GM12878 (cell line): ENCODE measurements around the gene TMEM150C. TPM values are rescaled to one million over a fixed set of nuclear protein-coding genes. Genes with fewer than 3 reads are reported as not detected.

Experiments used
- ATAC-seq: fragments of 200-7000 bp; cut with Tn5 transposase; 3 replicates; pipeline ENCODE4 v1.9.1; 2020; ENCODE audit warnings: mild to moderate bottlenecking, moderate library complexity
- BruUV-seq: library from RNA; stranded (reverse); fragments of 400-500 nt; replicated peaks from 2 replicates; lab custom pipeline; 2021; lab: Mats Ljungman, UMichigan
- CTCF ChIA-PET: fragments of 300-600 bp; sonication (Branson Sonifier 250); formaldehyde crosslinking; extraction: SDS; loops from one replicate; lab custom pipeline; 2021; ENCODE audit warnings: inconsistent platforms; lab: Yijun Ruan, JAX
- POLR2A ChIA-PET: fragments of 350-600 bp; formaldehyde crosslinking; extraction: SDS; loops from one replicate; lab custom pipeline; 2021; ENCODE audit warnings: inconsistent platforms; lab: Charles Lee
- RAD21 ChIA-PET: fragments of 300-600 bp; sonication (Branson Sonifier 250); formaldehyde crosslinking; loops from one replicate; lab custom pipeline; 2023; ENCODE audit warnings: antibody characterized with exemption; ENCODE audit not compliant: unreplicated experiment; lab: Charles Lee
- SMC1A ChIA-PET: fragments of 300-600 bp; sonication (Branson Sonifier 250); formaldehyde crosslinking; loops from one replicate; lab custom pipeline; 2023; ENCODE audit not compliant: unreplicated experiment, uncharacterized antibody; lab: Charles Lee
- DNase-seq: peaks from one replicate; pipeline ENCODE4 v3.0.0-alpha.2; 2011; ENCODE audit warnings: low read depth, low spot score
- FAIRE-seq: peaks from 3 replicates; lab custom pipeline; 2011; peaks lifted over from hg19 to GRCh38; lab: Jason Lieb, UNC
- H2AFZ ChIP-seq: 2 replicates; pipeline ENCODE4 v1.6.0; 2011; ENCODE audit warnings: low read depth, low read length, control low read depth; ENCODE audit not compliant: control insufficient read depth
- H3K27ac ChIP-seq: 2 replicates; pipeline ENCODE4 v1.5.1; 2011; ENCODE audit warnings: control low read depth; ENCODE audit not compliant: control insufficient read depth, insufficient read depth
- H3K27me3 ChIP-seq, 2 experiments: replicated peaks in 1 of 2; 2 replicates each; pipeline versions ENCODE4 v1.6.0 to v1.6.1; 2011; ENCODE audit warnings: low read length in 1 of 2; ENCODE audit not compliant: control insufficient read depth in 2 of 2, insufficient read depth in 2 of 2
- H3K36me3 ChIP-seq, 2 experiments: 2 replicates each; pipeline ENCODE4 v1.5.1; 2011; ENCODE audit warnings: low read length in 1 of 2; ENCODE audit not compliant: control insufficient read depth in 2 of 2, insufficient read depth in 2 of 2
- H3K4me1 ChIP-seq: 2 replicates; pipeline ENCODE4 v1.6.1; 2011; ENCODE audit warnings: mild to moderate bottlenecking, low read length, moderate library complexity, mixed read lengths; ENCODE audit not compliant: control insufficient read depth, insufficient read depth
- H3K4me2 ChIP-seq: 2 replicates; pipeline ENCODE4 v1.6.0; 2011; ENCODE audit warnings: control low read depth; ENCODE audit not compliant: control insufficient read depth, insufficient read depth
- H3K4me3 ChIP-seq: fragments of 200-600 bp; sonication (generic); 2 replicates; pipeline ENCODE4 v1.5.1; 2016
- H3K79me2 ChIP-seq: 2 replicates; pipeline ENCODE4 v1.6.0; 2011; ENCODE audit warnings: low read length; ENCODE audit not compliant: control insufficient read depth, insufficient read depth
- H3K9ac ChIP-seq: 2 replicates; pipeline ENCODE4 v1.8.0; 2011; ENCODE audit warnings: low read length, control low read depth, mixed read lengths; ENCODE audit not compliant: control insufficient read depth, insufficient read depth
- H3K9me3 ChIP-seq: replicated peaks from 3 replicates; pipeline ENCODE4 v1.5.1; 2011; ENCODE audit warnings: mild to moderate bottlenecking, low read length; ENCODE audit not compliant: control insufficient read depth, insufficient read depth
- H4K20me1 ChIP-seq: 2 replicates; pipeline ENCODE4 v1.6.0; 2011; ENCODE audit not compliant: control insufficient read depth, insufficient read depth
- CREB1 ChIP-seq: IDR thresholded peaks from 2 replicates; pipeline ENCODE4 v1.6.1; 2012; ENCODE audit warnings: low read depth, mild to moderate bottlenecking, inconsistent platforms
- EP300 ChIP-seq, 2 experiments: fragments of 150-350 bp in 1 of 2; IDR thresholded peaks; 2 replicates each; pipeline ENCODE4 v1.6.1; 2011 to 2012; ENCODE audit warnings: low read depth in 2 of 2, low read length in 2 of 2, borderline replicate concordance in 1 of 2, improper control_type of control experiment in 1 of 2, inconsistent platforms in 1 of 2; ENCODE audit not compliant: control insufficient read depth in 1 of 2
- HCFC1 ChIP-seq: fragments of 150-350 bp; IDR thresholded peaks from 2 replicates; pipeline ENCODE4 v1.6.1; 2014; ENCODE audit warnings: low read length
- IRF4 ChIP-seq: IDR thresholded peaks from 2 replicates; pipeline ENCODE4 v1.6.1; 2011; ENCODE audit warnings: low read depth, low read length
- MAX ChIP-seq: IDR thresholded peaks from 2 replicates; pipeline ENCODE4 v1.6.1; 2012; ENCODE audit warnings: low read depth, low read length, improper control_type of control experiment
- USF1 ChIP-seq: IDR thresholded peaks from 2 replicates; pipeline ENCODE4 v1.6.1; 2011; ENCODE audit warnings: borderline replicate concordance, low read depth, mild to moderate bottlenecking, moderate library complexity, mixed read lengths, low read length; ENCODE audit not compliant: insufficient read depth; ENCODE audit errors: extremely low read length
- ZBED1 ChIP-seq: IDR thresholded peaks from 2 replicates; pipeline ENCODE4 v1.6.1; 2016; ENCODE audit warnings: borderline replicate concordance
- ZBTB40 ChIP-seq: fragments of 450-650 bp; IDR thresholded peaks from 2 replicates; pipeline ENCODE4 v1.6.1; 2016; ENCODE audit warnings: mild to moderate bottlenecking, moderate library complexity, borderline replicate concordance
- WGBS: methylation state at CpG from one replicate; pipeline ENCODE4 v1.1.6; 2016; ENCODE audit warnings: low lambda C conversion rate; ENCODE audit not compliant: insufficient replicate concordance, insufficient coverage; ENCODE audit errors: missing lambda C conversion rate; 5-methylcytosine and 5-hydroxymethylcytosine counted together
- in situ Hi-C: fragments of 300-500 bp; cut with MboI; formaldehyde crosslinking; loops from 9 replicates; pipeline ENCODE4 v1.14.3; 2018; ENCODE audit warnings: mixed read lengths
- intact Hi-C: fragments of 100-400 bp; cut with micrococcal nuclease; formaldehyde crosslinking; loops from one replicate; pipeline ENCODE4 v1.14.2; 2022; ENCODE audit not compliant: unreplicated experiment
- polyA plus RNA-seq, 11 experiments: library from polyadenylated mRNA; depleted of rRNA in 4 of 11; unstranded in 6 of 11; stranded (reverse) in 5 of 11; fragments of >200 nt; fragmentation: Nextera tagmentation in 4 of 11; fragmentation: Illumina TruSeq in 1 of 11; extraction: Ambion mirVana in 4 of 11; extraction: Trizol in 1 of 11; gene quantifications; 1 replicate in 1 of 11; 2 replicates in 10 of 11; pipeline versions ENCODE4 v1.2.1 to v1.2.3, GENCODE V29; 2011 to 2016; ENCODE audit warnings: inconsistent platforms in 2 of 11, missing spikeins in 2 of 11, low read depth in 1 of 11
- total RNA-seq, 4 experiments: library from RNA; depleted of rRNA in 3 of 4; stranded (reverse); fragments of >200 nt in 3 of 4; fragmentation: Illumina TruSeq in 1 of 4; extraction: Trizol in 1 of 4; gene quantifications; 2 replicates each; pipeline versions ENCODE4 v1.2.1 to v1.2.3, GENCODE V29; 2013 to 2021
- TF ChIP-seq, protein P1 (sequence below): fragments of 450-650 bp; conservative IDR thresholded peaks from 2 replicates; pipeline ENCODE4 v1.6.1; 2017; ENCODE audit warnings: mild to moderate bottlenecking, moderate library complexity
- TF ChIP-seq, protein P2 (sequence below): fragments of 450-650 bp; IDR thresholded peaks from 2 replicates; pipeline ENCODE4 v1.6.1; 2017; ENCODE audit warnings: borderline replicate concordance

The TMEM150C gene
- total and polyA plus RNA-seq, 10 of the 15 experiments (the other 5 are each of a cell fraction or from before 2014, with no cell fraction given), result 0.04 to 0.78 (median 0.13) TPM; not detected in 2

GRCh38 chr4:82569727-82570126 is 7.9 kb upstream of the TMEM150C start:
- TF ChIP-seq CREB1, result no peak
- no peak for TF ChIP-seq EP300 (IDR thresholded peaks at IDR 0.05; ENCODE audit: borderline replicate concordance in 1 of 2, control insufficient read depth in 1 of 2, low read depth in 2 of 2, low read length in 2 of 2)
- no peak for TF ChIP-seq HCFC1
- TF ChIP-seq MAX, result no peak
- TF ChIP-seq, protein P1, sequence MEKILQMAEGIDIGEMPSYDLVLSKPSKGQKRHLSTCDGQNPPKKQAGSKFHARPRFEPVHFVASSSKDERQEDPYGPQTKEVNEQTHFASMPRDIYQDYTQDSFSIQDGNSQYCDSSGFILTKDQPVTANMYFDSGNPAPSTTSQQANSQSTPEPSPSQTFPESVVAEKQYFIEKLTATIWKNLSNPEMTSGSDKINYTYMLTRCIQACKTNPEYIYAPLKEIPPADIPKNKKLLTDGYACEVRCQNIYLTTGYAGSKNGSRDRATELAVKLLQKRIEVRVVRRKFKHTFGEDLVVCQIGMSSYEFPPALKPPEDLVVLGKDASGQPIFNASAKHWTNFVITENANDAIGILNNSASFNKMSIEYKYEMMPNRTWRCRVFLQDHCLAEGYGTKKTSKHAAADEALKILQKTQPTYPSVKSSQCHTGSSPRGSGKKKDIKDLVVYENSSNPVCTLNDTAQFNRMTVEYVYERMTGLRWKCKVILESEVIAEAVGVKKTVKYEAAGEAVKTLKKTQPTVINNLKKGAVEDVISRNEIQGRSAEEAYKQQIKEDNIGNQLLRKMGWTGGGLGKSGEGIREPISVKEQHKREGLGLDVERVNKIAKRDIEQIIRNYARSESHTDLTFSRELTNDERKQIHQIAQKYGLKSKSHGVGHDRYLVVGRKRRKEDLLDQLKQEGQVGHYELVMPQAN, result no peak
- TF ChIP-seq USF1, result no peak
- TF ChIP-seq ZBTB40, result no peak
- no peak for TF ChIP-seq ZBED1
- TF ChIP-seq IRF4, result no peak
- TF ChIP-seq, protein P2, sequence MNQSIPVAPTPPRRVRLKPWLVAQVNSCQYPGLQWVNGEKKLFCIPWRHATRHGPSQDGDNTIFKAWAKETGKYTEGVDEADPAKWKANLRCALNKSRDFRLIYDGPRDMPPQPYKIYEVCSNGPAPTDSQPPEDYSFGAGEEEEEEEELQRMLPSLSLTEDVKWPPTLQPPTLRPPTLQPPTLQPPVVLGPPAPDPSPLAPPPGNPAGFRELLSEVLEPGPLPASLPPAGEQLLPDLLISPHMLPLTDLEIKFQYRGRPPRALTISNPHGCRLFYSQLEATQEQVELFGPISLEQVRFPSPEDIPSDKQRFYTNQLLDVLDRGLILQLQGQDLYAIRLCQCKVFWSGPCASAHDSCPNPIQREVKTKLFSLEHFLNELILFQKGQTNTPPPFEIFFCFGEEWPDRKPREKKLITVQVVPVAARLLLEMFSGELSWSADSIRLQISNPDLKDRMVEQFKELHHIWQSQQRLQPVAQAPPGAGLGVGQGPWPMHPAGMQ, result no peak
- H3K9me3 ChIP-seq, result no peaks in the 10 kb centered on the region
- no peaks in the 10 kb centered on the region for H3K79me2 ChIP-seq
- POLR2A ChIA-PET, result no interaction called here
- H3K4me1 ChIP-seq, result no peaks in the 10 kb centered on the region
- H3K27ac ChIP-seq, result no peak overlapping the region
- H2AFZ ChIP-seq, result no peak overlapping the region
- no peaks in the 10 kb centered on the region; a peak in 1 of 4 replicates for H3K27me3 ChIP-seq
- H3K4me3 ChIP-seq, result no peak overlapping the region
- 9% methylated on average over 3 of the region's 3 CpGs for WGBS
- no peak for FAIRE-seq
- no peak for DNase-seq
- no peaks in the 10 kb centered on the region for H4K20me1 ChIP-seq
- RAD21 ChIA-PET, result no interaction called here
- no peak for ATAC-seq
- no peak overlapping the region for H3K9ac ChIP-seq
- intact Hi-C loops, result no loop called here
- SMC1A ChIA-PET, result interaction anchor here (0.6 kb wide), 1 partner anchor 280 kb away, joined by 3 read pairs; no protein-coding TSS in a partner anchor
- CTCF ChIA-PET, result no interaction called here
- in situ Hi-C loops, result no loop called here
- BruUV-seq, result no TSS peak
- H3K36me3 ChIP-seq, result no peaks in the 10 kb centered on the region
- H3K4me2 ChIP-seq, result no peak overlapping the region
